Measurements from ENCODE around the gene RSPH1.

Gene RSPH1

DNA sequence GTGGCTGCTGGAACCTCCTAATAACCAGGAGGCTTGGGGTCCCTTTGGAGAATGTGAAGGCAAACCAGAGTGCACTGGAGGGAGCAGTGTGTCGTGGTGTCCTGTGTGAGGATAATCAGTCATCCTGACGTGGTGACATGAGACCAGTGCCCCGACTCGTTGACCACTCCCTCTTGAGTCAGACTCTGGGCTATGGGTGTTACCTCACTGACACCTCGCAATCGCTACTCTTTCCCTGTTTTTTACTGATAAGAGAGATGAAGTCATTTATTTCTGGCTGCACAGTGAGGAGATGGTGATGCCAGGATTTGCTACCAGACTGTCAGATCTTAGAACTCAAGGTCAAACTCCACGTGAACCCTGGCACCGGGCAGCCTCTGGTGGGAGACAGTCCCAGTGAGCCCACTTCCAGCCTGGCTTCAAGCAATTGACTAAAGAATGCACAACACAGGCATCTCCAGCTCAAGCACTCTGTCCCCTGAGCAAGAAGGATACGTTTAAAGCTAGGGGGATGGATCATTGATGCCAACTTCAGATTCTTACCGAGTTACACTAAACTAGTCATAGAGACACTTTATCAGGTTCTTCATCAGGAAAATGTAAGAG lies 62.0 kb downstream of the RSPH1 start:
- TF ChIP-seq, protein P1, sequence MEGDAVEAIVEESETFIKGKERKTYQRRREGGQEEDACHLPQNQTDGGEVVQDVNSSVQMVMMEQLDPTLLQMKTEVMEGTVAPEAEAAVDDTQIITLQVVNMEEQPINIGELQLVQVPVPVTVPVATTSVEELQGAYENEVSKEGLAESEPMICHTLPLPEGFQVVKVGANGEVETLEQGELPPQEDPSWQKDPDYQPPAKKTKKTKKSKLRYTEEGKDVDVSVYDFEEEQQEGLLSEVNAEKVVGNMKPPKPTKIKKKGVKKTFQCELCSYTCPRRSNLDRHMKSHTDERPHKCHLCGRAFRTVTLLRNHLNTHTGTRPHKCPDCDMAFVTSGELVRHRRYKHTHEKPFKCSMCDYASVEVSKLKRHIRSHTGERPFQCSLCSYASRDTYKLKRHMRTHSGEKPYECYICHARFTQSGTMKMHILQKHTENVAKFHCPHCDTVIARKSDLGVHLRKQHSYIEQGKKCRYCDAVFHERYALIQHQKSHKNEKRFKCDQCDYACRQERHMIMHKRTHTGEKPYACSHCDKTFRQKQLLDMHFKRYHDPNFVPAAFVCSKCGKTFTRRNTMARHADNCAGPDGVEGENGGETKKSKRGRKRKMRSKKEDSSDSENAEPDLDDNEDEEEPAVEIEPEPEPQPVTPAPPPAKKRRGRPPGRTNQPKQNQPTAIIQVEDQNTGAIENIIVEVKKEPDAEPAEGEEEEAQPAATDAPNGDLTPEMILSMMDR (IDR thresholded peaks at IDR 0.05; ENCODE audit: insufficient read depth, low read depth, low read length, missing control alignments): no peak
- DNase-seq (ENCODE audit: low read depth): no peak
- no peak overlapping the region for H3K4me3 ChIP-seq (ENCODE audit: low read depth, low read length)

DNA sequence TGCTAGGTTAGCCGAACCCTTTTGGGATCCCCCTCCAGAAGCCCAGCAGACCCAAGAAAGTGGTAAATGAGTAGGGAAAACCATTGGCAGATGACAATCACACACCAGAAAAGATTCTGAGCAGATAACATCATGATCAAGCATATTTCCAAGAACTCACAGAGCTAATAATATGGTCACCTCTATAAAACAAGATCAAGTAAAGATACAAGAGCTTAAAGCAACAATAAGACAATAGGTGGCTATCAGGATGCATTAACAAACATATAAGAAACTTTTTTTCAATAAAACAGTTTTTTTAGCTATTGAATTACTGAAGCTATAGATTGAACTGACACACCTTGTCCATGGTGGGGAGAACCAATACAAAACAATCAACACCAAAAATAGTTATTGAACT lies 63.3 kb downstream of the RSPH1 start:
- H3K4me3 ChIP-seq (ENCODE audit: low read depth, low read length): no peak overlapping the region
- TF ChIP-seq, protein P1 (IDR thresholded peaks at IDR 0.05; ENCODE audit: insufficient read depth, low read depth, low read length, missing control alignments): no peak
- no peak for DNase-seq (ENCODE audit: low read depth)

DNA sequence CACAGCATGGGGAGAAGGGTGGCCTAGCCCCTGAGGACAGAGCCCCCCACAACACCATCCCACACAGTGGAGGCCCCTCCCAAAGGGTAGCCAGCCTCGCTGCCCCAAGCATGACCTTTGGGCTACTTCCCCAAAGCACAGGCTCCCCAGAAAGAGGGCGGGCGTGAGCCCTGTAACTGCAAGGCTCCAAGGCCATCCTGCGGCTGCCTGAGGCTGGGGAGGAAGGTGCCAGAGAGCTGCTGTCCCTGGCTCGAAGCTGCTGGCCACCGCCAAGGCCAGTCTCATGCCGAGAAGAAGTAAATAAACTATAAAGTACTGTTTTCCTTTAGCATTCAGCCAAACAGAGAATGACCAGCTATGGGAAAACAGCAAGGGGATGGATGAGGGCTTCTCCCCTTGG lies 64.8 kb downstream of the RSPH1 start:
- no peak for DNase-seq (ENCODE audit: low read depth)
- TF ChIP-seq, protein P1 (IDR thresholded peaks at IDR 0.05; ENCODE audit: insufficient read depth, low read depth, low read length, missing control alignments): no peak
- H3K4me3 ChIP-seq (ENCODE audit: low read depth, low read length): no peak overlapping the region

DNA sequence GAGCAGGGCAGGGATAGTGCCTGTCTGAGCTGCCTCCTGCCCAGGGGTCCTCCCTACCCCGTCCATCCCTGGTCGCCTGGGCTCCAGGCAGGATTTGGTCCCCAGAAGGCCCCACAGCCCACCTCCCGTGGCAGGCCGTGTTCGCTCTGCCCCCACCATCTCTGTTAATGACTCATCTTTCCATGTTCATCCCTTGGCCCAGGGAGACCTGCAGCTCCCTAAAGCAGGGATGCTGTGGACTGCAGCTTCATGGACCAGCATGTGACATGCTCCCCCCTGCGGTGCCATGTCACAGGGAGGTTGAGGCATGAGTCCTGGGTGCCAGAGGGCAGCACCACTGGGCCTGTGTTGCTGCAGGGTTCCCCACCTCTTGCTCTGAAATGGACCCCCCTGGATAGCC lies 65.5 kb downstream of the RSPH1 start:
- no peak overlapping the region for H3K4me3 ChIP-seq (ENCODE audit: low read depth, low read length)
- DNase-seq (ENCODE audit: low read depth): no peak
- TF ChIP-seq, protein P1 (IDR thresholded peaks at IDR 0.05; ENCODE audit: insufficient read depth, low read depth, low read length, missing control alignments): no peak

DNA sequence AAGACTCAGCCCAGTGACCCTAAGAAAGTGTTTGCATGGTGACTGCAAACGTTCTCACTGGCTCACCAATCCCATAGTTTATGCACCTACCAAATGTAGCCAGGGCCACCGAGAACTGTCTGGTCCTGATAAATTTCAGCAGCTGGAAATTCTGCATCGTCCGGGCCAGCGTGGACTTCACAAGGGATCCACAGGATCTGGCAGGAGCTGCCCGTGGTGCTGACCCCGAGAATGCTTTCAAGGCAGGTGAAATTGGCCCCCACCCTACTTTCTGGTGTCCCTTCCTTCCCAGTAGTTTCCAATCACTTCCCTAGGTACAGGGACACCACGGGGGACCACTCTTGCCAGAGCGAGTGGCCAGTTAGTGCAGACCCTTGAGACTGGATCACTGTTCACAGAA lies 66.2 kb downstream of the RSPH1 start:
- no peak for DNase-seq (ENCODE audit: low read depth)
- no peak overlapping the region for H3K4me3 ChIP-seq (ENCODE audit: low read depth, low read length)
- TF ChIP-seq, protein P1 (IDR thresholded peaks at IDR 0.05; ENCODE audit: insufficient read depth, low read depth, low read length, missing control alignments): no peak

DNA sequence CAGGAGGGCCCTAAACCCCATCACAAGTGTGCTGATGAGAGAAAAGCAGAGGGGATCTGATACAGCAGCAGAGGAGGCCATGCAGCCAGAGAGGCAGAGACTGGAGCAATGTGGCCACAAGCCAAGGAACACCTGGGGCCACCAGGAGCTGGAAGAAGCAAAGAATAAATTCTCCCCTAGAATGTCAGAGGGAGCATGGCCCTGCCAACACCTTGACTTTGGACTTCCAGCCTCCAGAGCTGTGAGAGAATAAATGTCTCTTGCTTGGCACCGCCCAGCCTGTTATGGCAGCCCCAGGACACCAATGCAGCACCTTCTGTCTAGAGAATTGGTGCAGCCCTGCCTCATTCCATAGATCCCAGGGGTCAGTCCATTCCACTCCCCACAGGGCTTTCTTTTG lies 67.0 kb downstream of the RSPH1 start:
- TF ChIP-seq, protein P1 (IDR thresholded peaks at IDR 0.05; ENCODE audit: insufficient read depth, low read depth, low read length, missing control alignments): no peak
- DNase-seq (ENCODE audit: low read depth): no peak
- no peak overlapping the region for H3K4me3 ChIP-seq (ENCODE audit: low read depth, low read length)

DNA sequence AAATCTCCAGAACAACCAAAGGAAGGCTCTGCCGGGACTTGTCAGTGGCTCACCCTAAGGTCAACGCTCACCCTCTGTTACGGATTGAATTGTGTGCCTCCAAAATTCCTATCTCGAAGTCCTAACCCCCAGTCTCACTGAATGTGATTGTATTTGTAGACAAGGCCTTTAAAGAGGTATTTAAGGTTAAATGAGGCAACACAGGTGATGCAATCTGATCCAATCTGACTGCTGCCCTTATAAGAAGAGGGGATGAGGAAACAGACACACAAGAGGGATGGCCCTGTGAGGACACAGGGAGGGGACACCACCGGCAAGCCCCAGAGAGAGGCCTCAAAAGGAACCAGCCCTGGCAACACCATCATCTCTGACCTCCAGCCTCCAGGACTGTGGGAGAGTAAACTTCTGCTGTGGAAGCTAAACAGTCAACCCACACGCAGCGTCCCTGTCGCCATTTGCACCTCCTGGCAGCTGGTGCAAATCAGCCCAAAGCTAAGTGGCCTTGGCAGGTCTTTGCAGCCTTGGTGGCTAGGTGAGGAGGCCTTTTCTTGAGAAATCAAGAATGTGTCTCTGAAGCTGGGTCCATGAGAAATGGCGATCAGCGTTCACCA lies 68.1 kb downstream of the RSPH1 start:
- TF ChIP-seq, protein P1 (IDR thresholded peaks at IDR 0.05; ENCODE audit: insufficient read depth, low read depth, low read length, missing control alignments): no peak
- DNase-seq (ENCODE audit: low read depth): no peak
- no peak overlapping the region for H3K4me3 ChIP-seq (ENCODE audit: low read depth, low read length)

Measured in GM12865 (cell line).